Breast epithelium (tissue), 4 donors: ENCODE measurements around the gene ASPRV1. TPM values are rescaled to one million over a fixed set of nuclear protein-coding genes. Genes with fewer than 3 reads are reported as not detected.

ENCODE experiments used
- DNase-seq, 2 donors: peaks; one replicate each; pipeline ENCODE4 v3.0.0-alpha.2; 2019; ENCODE audit warnings: low spot score in 2 of 2
- H3K27ac ChIP-seq, 2 donors: fragments of 200-600 bp; sonication (generic) in 1 of 2; one replicate each; pipeline ENCODE4 v1.5.1; 2016 to 2019; ENCODE audit warnings: mild to moderate bottlenecking in 1 of 2
- H3K27me3 ChIP-seq, 2 donors: fragments of 200-600 bp; sonication (generic) in 1 of 2; one replicate each; pipeline versions ENCODE4 v1.5.1 to v1.6.0; 2017 to 2019; ENCODE audit warnings: control low read depth in 1 of 2, mild to moderate bottlenecking in 1 of 2
- H3K36me3 ChIP-seq: fragments of 200-600 bp; one replicate; pipeline ENCODE4 v1.5.1; 2019
- H3K4me1 ChIP-seq, 2 donors: fragments of 200-600 bp; sonication (generic); one replicate each; pipeline ENCODE4 v1.5.1; 2016 to 2019; ENCODE audit warnings: control low read depth in 1 of 2
- H3K4me3 ChIP-seq, 3 donors: fragments of 200-600 bp; sonication (generic); 1 replicate in 2 of 3; 2 replicates in 1 of 3; pipeline ENCODE4 v1.5.1; 2016 to 2019; ENCODE audit warnings: mild to moderate bottlenecking in 3 of 3, moderate library complexity in 2 of 3
- H3K9me3 ChIP-seq, 2 donors: fragments of 200-600 bp; sonication (generic) in 1 of 2; one replicate each; pipeline ENCODE4 v1.5.1; 2016 to 2019; ENCODE audit warnings: control low read depth in 1 of 2
- CTCF ChIP-seq, 3 donors: fragments of 450-650 bp; IDR thresholded peaks; one replicate each; pipeline ENCODE4 v1.5.1; 2016 to 2017; ENCODE audit warnings: antibody characterized with exemption in 3 of 3, mild to moderate bottlenecking in 3 of 3, moderate library complexity in 3 of 3
- POLR2A ChIP-seq: fragments of 450-650 bp; IDR thresholded peaks from one replicate; pipeline ENCODE4 v1.6.1; 2016; ENCODE audit warnings: antibody characterized with exemption, mild to moderate bottlenecking, moderate library complexity
- POLR2AphosphoS5 ChIP-seq, 3 donors: sonication (generic); formaldehyde crosslinking; IDR thresholded peaks; one replicate each; pipeline ENCODE4 v1.6.1; 2017; ENCODE audit warnings: antibody characterized with exemption in 3 of 3
- intact Hi-C: fragments of 100-400 bp; cut with DNase I; formaldehyde crosslinking; loops from one replicate; pipeline ENCODE4 v1.15.1; 2023; ENCODE audit warnings: low total_unique reads
- total RNA-seq, 3 donors: library from RNA; depleted of rRNA; stranded (reverse); fragments of >200 nt; gene quantifications; one replicate each; pipeline ENCODE4 v1.1.0, GENCODE V29; 2016

The ASPRV1 gene
- total RNA-seq, 3 donors from 2014 or later: 1.6 to 4.5 (median 1.8) TPM

GRCh38 chr2:69914950-69915945 is 46.2 kb downstream of the ASPRV1 start, which contains the start of gene MXD1:
MXD1 (plus strand) TSS chr2:69915109; CDS start chr2:69915331, 222 bp downstream.
- Histone ChIP-seq H3K4me1 (no peaks in the 10 kb centered on the region), H3K4me3 (peak within 1 kb of the TSS; percentile 86 to 91 (median 87)), H3K36me3 (no peaks in the 10 kb centered on the region), H3K27me3 (no peaks in the 10 kb centered on the region), H3K27ac (peak within 1 kb of the TSS; percentile 97), H3K9me3 (no peaks in the 10 kb centered on the region)
- intact Hi-C loops: loop anchor here (1.0 to 5.0 kb wide), 2 partner anchors 227 to 617 kb away; no protein-coding TSS in a partner anchor
- DNase-seq: peak in 1 of 2 donors; percentile 34
- TF ChIP-seq POLR2AphosphoS5 (IDR thresholded peaks at IDR 0.05) (peak in 2 of 3 donors; percentile 48 to 80), CTCF (IDR thresholded peaks at IDR 0.05) (no peak), POLR2A (peak; percentile 81)

- TF ChIP-seq CTCF (IDR thresholded peaks at IDR 0.05) (peak in 2 of 3 donors; percentile 14 to 16), POLR2A (peak; percentile 85), POLR2AphosphoS5 (IDR thresholded peaks at IDR 0.05) (peak; percentile 95 to 98 (median 97))
- no peaks in the 10 kb centered on the region for H3K4me1 ChIP-seq
- peak overlapping the region; percentile 86 to 91 (median 87) for H3K4me3 ChIP-seq
- H3K9me3 ChIP-seq: no peaks in the 10 kb centered on the region
- no peaks in the 10 kb centered on the region for H3K27me3 ChIP-seq
- peak; percentile 100 for DNase-seq
- intact Hi-C loops: loop anchor here (1.0 to 5.0 kb wide), 2 partner anchors 228 to 618 kb away; no protein-coding TSS in a partner anchor
- no peaks in the 10 kb centered on the region for H3K36me3 ChIP-seq
- H3K27ac ChIP-seq: peak overlapping the region; percentile 97
Observed at GRCh38 chr2:69914164-69914949, 47.1 kb downstream of the ASPRV1 start.

GRCh38 chr2:69911985-69912563 is 49.4 kb downstream of the ASPRV1 start:
- Histone ChIP-seq H3K36me3 (no peaks in the 10 kb centered on the region), H3K4me3 (no peak overlapping the region), H3K27ac (peak overlapping the region in 1 of 2 donors; percentile 97), H3K4me1 (no peaks in the 10 kb centered on the region), H3K9me3 (no peaks in the 10 kb centered on the region), H3K27me3 (no peaks in the 10 kb centered on the region)
- TF ChIP-seq CTCF (IDR thresholded peaks at IDR 0.05) (peak; percentile 32 to 74 (median 69)), POLR2A (no peak)
- intact Hi-C loops: loop anchor here (5.0 kb wide), 1 partner anchor 620 kb away; no protein-coding TSS in a partner anchor
- no peak for DNase-seq

Other genes starting within 250 kb of the ASPRV1 start
- 10 to 100 TPM; 61.6 to 77.1 (median 65.6) TPM for gene ANXA4, start 219.5 kb downstream of the ASPRV1 start, total RNA-seq
- 10 to 100 TPM; 14.2 to 24.4 (median 18.4) TPM for gene GMCL1, start 132.0 kb downstream of the ASPRV1 start, total RNA-seq
- 10 to 100 TPM; 79.2 to 82.9 (median 80.0) TPM for gene SNRNP27, start 67.7 kb downstream of the ASPRV1 start, total RNA-seq
- 10 to 100 TPM in 2 of 3 donors, 1 to 10 TPM in 1; 5.8 to 17.3 (median 10.2) TPM for gene MXD1, start 46.5 kb downstream of the ASPRV1 start, total RNA-seq
- 100 to 1,000 TPM; 121 to 210 (median 145) TPM for gene PCBP1, start 125.8 kb upstream of the ASPRV1 start, total RNA-seq
- gene C2orf42, start 229.4 kb upstream of the ASPRV1 start, total RNA-seq: 10 to 100 TPM; 18.7 to 30.0 (median 20.3) TPM